Peyer's patch (tissue), 4 donors: ENCODE measurements around the gene ATP8B4. TPM values are rescaled to one million over a fixed set of nuclear protein-coding genes. Genes with fewer than 3 reads are reported as not detected.

Experiments used
- DNase-seq, 3 donors: peaks; one replicate each; pipeline ENCODE4 v3.0.0-alpha.2; 2017 to 2019
- H3K27ac ChIP-seq, 4 donors: fragments of 200-600 bp; sonication (generic); one replicate each; pipeline ENCODE4 v1.5.1; 2016 to 2019
- H3K27me3 ChIP-seq, 2 donors: fragments of 200-600 bp; sonication (generic); one replicate each; pipeline ENCODE4 v1.5.1; 2019
- H3K36me3 ChIP-seq, 3 donors: fragments of 200-600 bp; sonication (generic); one replicate each; pipeline ENCODE4 v1.5.1; 2016 to 2019
- H3K4me1 ChIP-seq, 4 donors: fragments of 200-600 bp; sonication (generic); one replicate each; pipeline ENCODE4 v1.5.1; 2016 to 2019
- H3K4me3 ChIP-seq, 4 donors: fragments of 200-600 bp; sonication (generic); 1 replicate in 3 of 4; 2 replicates in 1 of 4; pipeline ENCODE4 v1.5.1; 2016 to 2019; ENCODE audit warnings: mild to moderate bottlenecking in 1 of 4
- H3K9me3 ChIP-seq, 4 donors: fragments of 200-600 bp; sonication (generic); one replicate each; pipeline ENCODE4 v1.5.1; 2016 to 2019; ENCODE audit warnings: mild to moderate bottlenecking in 1 of 4
- POLR2A ChIP-seq, 2 donors: fragments of 450-650 bp; IDR thresholded peaks; one replicate each; pipeline ENCODE4 v1.5.1; 2017; ENCODE audit warnings: antibody characterized with exemption in 2 of 2, mild to moderate bottlenecking in 2 of 2, moderate library complexity in 2 of 2
- total RNA-seq, 4 donors: library from RNA; depleted of rRNA; stranded (reverse); fragments of >200 nt; gene quantifications; one replicate each; pipeline ENCODE4 v1.1.0, GENCODE V29; 2016
- TF ChIP-seq, protein P1 (sequence below), 6 experiments: fragments of 450-650 bp in 4 of 6; fragments of 200-600 bp in 2 of 6; sonication (generic) in 1 of 6; IDR thresholded peaks; one replicate each; pipeline ENCODE4 v1.5.1; 2017 to 2019; ENCODE audit warnings: antibody characterized with exemption in 6 of 6, mild to moderate bottlenecking in 3 of 6, moderate library complexity in 1 of 6

Gene ATP8B4
- total RNA-seq, 4 donors from 2014 or later, result 1.4 to 13.2 (median 8.7) TPM

DNA sequence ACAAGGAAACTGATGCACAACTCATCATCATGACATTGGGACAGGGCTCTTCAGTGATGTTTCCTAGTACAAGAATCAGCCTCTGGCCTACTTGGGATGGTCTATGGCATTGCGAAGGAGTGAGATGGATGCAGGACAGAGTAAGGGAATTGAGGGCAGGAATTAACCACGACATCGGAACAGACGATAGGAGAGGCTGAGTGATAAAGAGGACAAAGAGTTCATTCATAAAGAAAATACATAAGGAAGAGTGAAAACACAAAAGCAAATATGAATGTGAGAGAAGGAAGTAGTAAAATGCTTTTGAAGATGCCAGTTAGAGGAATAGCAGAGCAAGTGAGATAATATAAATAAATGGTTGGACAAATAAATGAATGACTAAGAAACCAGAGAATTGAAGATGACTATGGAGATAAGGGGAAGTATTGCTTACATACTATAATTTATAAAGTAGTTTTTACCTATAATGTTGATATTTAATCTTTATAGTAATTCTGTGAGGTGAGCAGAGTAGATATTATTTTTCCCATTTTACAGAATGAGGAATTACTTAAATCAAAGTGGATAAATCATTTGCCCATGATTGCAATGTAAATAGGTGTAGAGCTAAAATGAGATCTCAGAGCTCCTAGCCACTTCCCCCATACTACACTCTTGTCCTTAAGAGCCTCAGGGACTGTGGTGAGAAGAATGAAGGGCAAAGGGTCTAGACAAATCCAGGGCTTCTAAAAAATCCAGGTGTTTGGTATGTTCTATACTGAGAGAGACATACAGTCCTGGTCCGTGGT lies 294.9 kb downstream of the ATP8B4 start:
- no peak overlapping the region for H3K27ac ChIP-seq
- no peaks in the 10 kb centered on the region for H3K27me3 ChIP-seq
- DNase-seq, result no peak
- TF ChIP-seq POLR2A (IDR thresholded peaks at IDR 0.05), result no peak
- TF ChIP-seq, protein P1, sequence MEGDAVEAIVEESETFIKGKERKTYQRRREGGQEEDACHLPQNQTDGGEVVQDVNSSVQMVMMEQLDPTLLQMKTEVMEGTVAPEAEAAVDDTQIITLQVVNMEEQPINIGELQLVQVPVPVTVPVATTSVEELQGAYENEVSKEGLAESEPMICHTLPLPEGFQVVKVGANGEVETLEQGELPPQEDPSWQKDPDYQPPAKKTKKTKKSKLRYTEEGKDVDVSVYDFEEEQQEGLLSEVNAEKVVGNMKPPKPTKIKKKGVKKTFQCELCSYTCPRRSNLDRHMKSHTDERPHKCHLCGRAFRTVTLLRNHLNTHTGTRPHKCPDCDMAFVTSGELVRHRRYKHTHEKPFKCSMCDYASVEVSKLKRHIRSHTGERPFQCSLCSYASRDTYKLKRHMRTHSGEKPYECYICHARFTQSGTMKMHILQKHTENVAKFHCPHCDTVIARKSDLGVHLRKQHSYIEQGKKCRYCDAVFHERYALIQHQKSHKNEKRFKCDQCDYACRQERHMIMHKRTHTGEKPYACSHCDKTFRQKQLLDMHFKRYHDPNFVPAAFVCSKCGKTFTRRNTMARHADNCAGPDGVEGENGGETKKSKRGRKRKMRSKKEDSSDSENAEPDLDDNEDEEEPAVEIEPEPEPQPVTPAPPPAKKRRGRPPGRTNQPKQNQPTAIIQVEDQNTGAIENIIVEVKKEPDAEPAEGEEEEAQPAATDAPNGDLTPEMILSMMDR (IDR thresholded peaks at IDR 0.05), result no peak
- H3K4me1 ChIP-seq, result no peaks in the 10 kb centered on the region
- H3K4me3 ChIP-seq, result no peak overlapping the region
- H3K36me3 ChIP-seq, result no peaks in the 10 kb centered on the region
- H3K9me3 ChIP-seq, result no peaks in the 10 kb centered on the region

DNA sequence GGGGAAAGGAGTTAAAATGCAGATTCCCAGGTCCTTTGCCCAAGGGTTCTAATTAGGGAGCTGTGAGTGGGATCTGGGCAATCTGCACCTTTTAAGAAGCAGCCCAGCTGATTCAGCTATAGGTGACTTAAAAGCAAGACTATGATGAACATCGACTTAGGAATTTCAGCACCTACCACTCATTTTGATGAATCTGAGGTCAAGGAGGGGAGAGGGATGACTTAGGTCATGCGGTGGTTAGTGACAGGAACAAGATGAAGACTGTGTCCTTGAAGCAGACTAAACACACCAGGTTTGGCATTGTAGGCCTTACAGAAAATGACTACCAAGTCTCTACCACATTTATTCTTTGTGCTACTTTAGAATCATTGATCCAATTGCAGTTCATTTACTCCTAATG lies 301.9 kb downstream of the ATP8B4 start:
- no peak for TF ChIP-seq POLR2A (IDR thresholded peaks at IDR 0.05)
- TF ChIP-seq, protein P1 (IDR thresholded peaks at IDR 0.05), result no peak
- H3K4me1 ChIP-seq, result no peaks in the 10 kb centered on the region
- no peaks in the 10 kb centered on the region for H3K9me3 ChIP-seq
- no peaks in the 10 kb centered on the region for H3K36me3 ChIP-seq
- no peak overlapping the region for H3K4me3 ChIP-seq
- H3K27ac ChIP-seq, result no peak overlapping the region
- no peak for DNase-seq
- H3K27me3 ChIP-seq, result no peaks in the 10 kb centered on the region

DNA sequence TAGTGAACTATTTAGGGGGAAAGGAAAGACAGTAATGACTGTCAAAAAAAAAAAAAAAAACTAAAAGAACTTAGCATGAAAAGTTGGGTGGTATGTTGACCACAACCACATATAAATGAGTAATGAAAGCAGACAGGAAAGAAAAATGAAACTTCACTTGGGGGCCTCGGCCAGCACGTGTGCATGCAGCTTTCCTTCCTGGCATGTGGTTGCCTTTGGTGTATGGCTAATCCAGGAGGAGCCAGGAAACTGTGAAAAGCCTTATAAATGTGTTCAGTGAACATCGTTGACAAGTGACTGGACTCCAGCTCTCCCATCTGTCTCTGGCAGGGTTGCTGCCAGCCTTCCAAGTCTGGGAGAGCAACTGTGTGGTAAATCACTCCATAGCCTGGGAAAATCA lies 303.1 kb downstream of the ATP8B4 start:
- H3K9me3 ChIP-seq, result no peaks in the 10 kb centered on the region
- no peak for DNase-seq
- H3K27ac ChIP-seq, result no peak overlapping the region

DNA sequence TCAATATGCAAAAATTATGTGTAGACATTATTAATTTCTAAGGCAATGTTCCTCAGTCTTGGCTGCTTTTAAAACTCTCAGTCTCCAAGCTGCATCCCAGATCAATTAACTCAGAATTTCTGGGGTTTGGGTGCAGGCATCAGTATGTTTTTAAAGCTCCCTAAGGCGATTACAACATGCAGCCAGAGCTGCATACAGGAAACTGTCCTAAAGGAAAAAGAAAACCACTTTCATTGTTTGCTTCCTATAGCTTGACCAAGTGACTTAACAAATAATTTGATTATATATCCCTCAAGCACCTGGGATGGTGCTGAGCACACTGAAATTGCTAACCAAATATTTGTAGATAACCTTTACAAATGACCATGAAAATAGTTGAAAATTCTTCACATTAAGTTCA lies 303.5 kb downstream of the ATP8B4 start:
- Histone ChIP-seq H3K36me3 (no peaks in the 10 kb centered on the region), H3K4me1 (no peaks in the 10 kb centered on the region)
- no peak for TF ChIP-seq POLR2A (IDR thresholded peaks at IDR 0.05)
- TF ChIP-seq, protein P1 (IDR thresholded peaks at IDR 0.05), result no peak

More for the DNA sequence above, 303.1 kb downstream of the ATP8B4 start:
- H3K4me3 ChIP-seq, result no peak overlapping the region
- TF ChIP-seq, protein P1 (IDR thresholded peaks at IDR 0.05), result no peak
- TF ChIP-seq POLR2A (IDR thresholded peaks at IDR 0.05), result no peak
- H3K4me1 ChIP-seq, result no peaks in the 10 kb centered on the region
- H3K36me3 ChIP-seq, result no peaks in the 10 kb centered on the region
- no peaks in the 10 kb centered on the region for H3K27me3 ChIP-seq

DNA sequence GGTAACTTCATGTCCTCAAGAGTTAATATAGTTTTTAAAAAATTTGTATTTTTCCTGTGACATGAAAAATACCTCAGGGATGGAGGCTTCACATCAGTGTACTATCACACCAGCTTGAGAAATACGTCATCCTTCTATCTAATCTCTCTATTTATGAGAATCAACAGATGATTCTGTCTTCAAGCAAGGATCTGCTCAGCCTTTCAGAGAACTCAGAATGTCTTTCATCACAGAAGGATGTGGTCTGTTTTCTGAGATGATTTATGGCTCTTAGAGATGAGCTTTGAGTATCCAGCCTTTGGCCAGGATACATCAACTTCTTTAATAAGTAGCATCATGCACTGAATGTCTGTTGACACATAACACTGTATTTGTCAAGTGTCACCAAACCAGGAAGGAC lies 304.3 kb downstream of the ATP8B4 start:
- Histone ChIP-seq H3K27ac (no peak overlapping the region), H3K4me3 (no peak overlapping the region), H3K4me1 (no peaks in the 10 kb centered on the region), H3K27me3 (no peaks in the 10 kb centered on the region), H3K9me3 (no peaks in the 10 kb centered on the region), H3K36me3 (no peaks in the 10 kb centered on the region)
- no peak for DNase-seq
- no peak for TF ChIP-seq POLR2A (IDR thresholded peaks at IDR 0.05)
- TF ChIP-seq, protein P1 (IDR thresholded peaks at IDR 0.05), result no peak

More for the DNA sequence above, 303.5 kb downstream of the ATP8B4 start:
- Histone ChIP-seq H3K9me3 (no peaks in the 10 kb centered on the region), H3K27ac (no peak overlapping the region), H3K27me3 (no peaks in the 10 kb centered on the region), H3K4me3 (no peak overlapping the region)
- DNase-seq, result no peak
